MV-4-11 (cell line): Measurements from ENCODE around the gene CASP1.
A peak's percentile ranks its signal among the peaks of the same experiment; 100 is the strongest.
"Not testable (repeated sequence)": the region's sequence is repeated elsewhere in the genome, so short reads cannot be mapped to it uniquely, and the experiment has no call there.

ENCODE experiments used
- DNase-seq: peaks from one replicate; lab custom pipeline; 2025; lab: John Stamatoyannopoulos, UW

CASP1 gene

DNA sequence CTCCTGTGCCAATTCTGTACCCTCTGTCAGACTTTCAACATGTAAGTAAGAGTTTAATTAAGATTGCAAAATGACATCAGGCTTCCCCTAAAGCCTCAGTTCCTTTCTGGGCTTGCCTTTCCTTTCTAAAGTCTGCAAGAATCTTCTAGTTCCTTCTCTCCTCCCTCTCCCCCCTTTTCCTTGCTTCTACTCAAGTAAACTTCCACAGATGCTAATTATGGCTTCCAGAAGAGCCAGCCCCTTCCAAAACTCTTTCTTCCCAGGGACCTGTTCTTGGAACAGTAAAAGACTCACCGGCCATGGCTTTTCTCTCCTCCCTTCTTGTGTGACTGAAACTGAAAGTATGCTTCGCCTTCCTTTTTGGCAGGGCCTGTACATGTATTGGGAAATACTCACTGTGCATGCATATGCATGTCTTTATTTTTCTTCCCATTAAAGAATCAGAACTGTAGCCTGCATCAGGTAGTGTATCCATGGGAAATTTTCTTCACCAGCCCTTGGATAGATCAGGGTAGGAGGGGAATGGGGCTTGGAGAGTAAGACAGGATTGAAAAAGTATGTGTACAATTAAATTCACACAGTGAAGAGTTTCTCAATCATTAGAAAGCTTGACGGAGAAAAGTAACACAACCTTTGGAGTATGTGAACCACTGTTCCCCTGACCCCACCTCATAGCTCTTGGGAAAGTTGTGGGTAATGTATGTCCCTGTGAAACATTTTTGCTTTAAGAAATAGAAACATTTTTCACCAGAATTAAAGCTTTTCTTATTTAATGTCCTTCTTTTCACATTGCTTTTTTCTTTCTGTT is at the start of gene CASP1:
Gene CASP1, minus strand, starts transcription at position 332 of the 808 bp plus-strand sequence. Its CDS starts 31 bp downstream, at position 301.
- DNase-seq: peak; percentile 81

DNA sequence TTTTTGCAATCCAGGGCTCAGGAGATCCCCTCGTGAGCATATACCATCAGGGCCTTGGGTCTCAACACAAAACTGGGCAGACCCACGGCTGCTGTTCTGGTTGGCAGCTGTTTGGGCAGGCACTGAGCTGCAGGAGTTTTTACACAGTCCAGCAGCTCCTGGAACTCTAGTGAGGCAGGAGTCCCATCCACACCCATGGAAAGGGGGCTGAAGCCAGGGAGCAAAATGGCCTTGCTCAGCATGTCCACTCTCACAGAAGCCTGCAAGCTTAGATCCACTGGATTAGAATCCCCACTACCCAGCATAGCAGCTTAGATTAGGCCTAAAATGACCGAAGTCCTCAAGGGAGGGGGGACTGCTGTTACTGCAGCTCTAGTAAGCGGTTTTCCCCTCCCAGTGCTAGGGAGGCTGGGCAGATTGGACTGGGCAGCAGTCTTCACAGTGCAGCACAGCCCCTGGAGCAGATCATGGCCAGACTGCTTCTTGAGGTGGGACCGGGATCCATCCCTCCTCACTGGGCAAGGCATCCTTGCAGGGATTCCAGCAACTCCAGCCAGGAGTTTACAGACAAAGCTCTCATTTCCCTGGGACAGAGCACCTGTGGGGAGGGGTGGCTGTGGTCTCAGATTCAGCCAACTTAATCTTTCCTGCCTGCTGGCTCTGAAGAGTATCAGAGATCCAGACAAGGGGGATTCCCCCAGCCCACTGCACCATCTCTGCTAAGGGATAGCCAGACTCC is 46.6 kb upstream of the CASP1 start:
- DNase-seq: no peak

DNA sequence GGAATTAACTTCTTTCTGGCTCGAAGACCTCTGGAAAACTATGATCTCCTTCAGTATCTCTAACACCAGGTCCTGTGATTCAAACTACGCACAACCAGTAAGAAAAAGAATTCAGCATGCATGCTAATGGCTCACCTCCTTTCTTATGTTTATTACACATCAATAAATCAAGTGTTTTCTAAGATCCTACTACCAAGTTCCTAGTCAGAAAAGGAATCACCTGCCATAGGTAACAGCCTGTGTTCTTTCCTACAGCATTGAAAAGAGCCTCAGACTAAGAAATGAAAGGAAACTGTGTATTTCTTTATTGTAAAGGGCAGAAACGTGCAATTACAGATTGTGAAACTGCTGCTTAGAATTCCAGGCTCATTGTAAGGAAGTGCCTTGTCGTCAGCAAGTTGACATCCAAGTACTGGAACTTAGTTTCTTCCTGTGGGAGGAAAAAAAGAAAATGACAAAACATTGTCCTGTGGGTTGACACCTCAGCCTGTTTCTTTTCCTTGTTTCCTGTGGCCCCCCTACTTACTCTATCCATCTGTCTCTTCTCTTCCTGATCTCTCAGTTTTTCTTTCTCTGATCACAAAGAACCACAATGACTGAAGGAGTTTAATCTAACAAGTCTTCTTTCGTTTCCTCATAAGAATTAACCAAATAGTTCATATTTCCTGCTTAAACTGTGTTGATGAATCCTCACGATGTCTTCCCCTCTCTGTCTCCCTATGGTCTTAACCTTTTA is 45.4 kb upstream of the CASP1 start:
- peak; percentile 56 for DNase-seq

DNA sequence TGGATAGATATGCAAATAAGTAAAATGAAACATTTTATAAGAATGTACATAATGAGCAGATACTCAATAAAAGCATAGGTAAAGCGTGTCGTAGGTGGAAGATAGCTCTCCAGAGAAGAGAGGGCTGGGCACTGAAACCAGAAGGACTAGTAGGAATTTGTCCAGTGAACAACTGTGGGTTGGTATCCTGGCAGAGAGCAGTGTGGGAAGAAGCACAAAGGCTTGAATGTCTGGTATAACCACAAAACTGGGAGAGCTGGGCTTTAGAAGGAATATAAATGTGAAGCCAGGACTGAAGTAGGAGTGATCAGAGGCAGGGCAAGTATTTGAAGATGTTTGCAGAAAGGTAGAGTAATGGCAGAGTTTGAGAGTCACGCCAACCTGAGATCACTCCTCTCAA is 43.3 kb upstream of the CASP1 start:
- no peak for DNase-seq

DNA sequence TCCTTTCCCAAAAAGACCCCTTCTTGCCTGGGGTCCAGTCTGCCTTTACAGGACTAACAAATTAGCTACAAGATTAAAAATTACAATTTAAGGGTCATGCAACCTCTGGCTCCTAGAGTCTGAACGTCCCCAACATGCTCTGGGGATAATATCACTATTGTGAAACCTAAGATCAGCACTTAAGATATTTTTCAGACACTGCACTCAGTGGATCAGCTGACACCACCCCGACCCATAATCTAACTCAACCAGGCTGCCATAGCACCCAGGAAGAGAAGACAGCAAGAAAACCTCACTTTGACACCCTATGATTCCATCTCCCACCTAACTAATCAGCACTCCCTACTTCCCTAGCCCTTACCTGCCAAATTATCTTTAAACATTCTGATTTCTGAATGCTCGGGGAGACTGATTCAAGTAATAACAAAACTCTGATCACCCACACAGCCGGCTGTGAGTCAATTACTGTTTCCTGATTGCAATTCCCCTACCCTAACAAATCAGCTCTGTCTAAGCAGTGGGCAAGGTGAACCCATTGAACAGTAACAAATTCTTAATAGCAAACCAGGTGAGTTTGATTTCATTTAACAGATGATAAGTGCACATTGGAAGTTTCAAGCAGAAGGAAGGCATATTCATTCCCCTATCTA is 42.3 kb upstream of the CASP1 start:
- DNase-seq: not testable (repeated sequence)

DNA sequence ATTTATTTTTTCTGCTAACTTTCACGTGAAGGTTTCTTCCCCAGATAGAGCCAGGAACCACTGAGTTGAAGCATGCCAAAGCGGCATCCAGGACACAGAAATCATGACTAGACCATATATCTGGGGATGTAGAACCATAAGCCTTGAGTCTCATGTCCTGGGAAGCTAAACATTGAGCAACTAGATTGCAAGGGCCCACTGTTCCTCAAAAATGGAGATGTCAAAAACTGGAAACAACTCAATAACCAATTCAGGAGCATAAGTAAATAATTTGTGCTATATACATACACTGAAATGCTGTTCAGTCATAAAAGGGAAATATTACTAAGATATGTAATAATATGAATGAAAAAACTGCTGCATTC is 39.2 kb upstream of the CASP1 start:
- DNase-seq: no peak

DNA sequence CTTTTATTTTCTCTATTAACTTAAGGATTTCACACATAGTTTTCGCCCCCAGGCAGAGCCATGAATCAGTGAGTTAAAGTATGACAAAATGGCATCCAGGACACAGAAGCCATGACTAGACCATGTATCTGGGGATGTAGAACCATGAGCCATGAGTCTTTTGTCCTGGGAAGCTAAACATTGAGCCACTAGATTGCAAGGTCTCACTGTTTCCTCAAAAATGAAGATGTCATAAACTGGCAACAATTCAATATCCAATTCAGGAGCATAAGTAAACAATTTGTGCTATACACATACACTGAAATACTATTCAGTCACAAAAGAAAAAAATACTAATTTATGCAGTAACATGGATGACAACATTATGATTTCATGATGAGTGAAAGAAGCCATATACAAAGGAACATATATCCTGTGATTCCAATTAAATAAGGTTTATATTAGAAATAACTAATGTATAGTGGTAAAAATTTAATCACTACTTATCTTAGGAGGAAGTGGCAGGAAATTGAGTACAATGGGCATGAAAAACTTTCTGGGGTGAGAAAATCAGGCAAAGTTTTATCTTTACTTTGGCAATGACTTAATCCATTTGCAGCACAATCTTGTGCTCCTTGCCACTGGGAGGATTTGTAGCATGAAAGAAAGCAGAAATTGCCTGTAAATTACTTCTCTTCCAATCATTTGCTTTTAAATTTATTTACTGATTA is 38.7 kb upstream of the CASP1 start:
- no peak for DNase-seq

DNA sequence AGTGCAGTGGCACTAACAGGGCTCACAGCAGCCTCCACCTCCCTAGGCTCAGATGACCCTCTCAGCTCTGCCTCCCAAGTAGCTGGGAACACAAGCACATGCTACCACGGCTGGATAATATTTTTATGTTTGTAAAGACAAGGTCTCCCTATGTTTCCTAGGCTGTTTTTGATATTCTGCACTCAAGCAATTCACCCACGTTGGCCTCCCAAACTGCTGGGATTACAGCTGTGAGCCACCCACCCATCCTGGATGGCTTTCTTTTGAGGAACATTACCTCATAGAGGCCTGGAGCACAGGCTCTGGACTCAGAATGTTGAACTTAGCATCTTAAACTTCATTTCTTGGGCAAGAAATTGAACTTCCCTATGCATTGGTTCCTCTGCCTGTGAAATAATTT is 37.1 kb upstream of the CASP1 start:
- DNase-seq: not testable (repeated sequence)

DNA sequence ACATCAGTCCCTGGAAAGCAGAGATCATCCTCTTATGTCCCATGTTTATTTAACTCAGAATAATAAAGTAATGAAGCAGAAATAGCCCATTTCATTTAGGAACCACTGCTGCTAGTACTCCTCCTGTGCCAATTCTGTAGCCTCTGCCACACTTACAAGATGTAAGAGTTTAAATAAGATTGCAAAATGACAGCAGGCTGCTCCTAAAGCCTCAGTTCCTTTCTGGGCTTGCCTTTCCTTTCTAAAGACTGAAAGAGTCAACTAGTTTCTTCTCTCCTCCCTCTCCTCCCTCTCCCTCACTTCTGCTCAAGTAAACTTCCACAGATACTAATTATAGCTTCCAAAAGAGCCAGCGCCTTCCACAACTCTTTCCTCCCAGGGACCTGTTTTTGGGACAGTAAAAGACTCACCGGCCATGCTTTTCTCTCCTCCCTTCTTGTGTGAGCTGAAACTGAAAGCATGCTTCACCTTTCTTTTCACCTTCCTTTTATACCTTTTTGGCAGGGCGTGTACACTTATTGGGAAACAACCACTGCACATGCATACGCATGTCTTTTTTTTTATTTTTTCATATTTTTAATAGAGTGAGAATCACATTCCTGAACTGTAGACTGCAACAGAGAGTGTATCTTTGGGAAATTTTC is 36.3 kb upstream of the CASP1 start:
- peak; percentile 44 for DNase-seq

DNA sequence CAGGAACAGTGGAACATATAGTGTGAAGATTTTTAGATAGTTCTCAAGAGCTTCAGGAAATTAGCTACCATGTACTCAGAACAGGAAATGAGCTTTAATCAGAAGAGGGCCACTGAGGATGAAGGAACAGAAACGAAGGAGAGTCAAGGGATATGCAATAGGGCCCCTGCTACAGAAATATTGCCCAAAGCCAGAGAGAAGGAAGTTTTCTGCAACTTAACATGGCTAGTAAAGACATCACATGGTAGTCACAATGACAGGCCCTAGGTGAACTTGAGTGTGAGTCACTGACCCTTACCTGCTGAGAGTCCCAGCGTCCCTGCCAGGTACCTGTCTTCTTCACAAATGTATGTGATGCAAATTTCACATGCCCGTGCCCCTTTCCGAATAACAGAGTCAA is 35.4 kb upstream of the CASP1 start:
- peak; percentile 36 for DNase-seq

DNA sequence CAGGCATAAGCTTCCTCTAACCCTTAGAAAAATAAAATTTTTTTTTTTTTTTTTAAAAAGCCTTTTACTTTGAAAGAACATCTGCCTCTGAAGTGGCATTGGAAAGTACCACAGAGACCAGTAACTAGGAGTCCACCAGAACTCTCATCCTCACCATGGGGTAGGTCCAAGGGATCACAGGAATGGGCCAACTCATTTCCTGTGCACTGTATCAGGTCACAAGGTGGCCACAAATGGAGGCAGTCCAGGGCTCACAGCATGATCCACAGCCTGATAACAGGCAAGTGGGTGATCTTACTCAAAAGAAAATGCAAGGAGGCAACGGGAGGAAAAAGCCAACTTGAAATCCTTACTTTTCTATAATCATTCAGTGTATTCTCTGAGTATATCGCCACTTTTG is 34.8 kb upstream of the CASP1 start:
- DNase-seq: not testable (repeated sequence)

DNA sequence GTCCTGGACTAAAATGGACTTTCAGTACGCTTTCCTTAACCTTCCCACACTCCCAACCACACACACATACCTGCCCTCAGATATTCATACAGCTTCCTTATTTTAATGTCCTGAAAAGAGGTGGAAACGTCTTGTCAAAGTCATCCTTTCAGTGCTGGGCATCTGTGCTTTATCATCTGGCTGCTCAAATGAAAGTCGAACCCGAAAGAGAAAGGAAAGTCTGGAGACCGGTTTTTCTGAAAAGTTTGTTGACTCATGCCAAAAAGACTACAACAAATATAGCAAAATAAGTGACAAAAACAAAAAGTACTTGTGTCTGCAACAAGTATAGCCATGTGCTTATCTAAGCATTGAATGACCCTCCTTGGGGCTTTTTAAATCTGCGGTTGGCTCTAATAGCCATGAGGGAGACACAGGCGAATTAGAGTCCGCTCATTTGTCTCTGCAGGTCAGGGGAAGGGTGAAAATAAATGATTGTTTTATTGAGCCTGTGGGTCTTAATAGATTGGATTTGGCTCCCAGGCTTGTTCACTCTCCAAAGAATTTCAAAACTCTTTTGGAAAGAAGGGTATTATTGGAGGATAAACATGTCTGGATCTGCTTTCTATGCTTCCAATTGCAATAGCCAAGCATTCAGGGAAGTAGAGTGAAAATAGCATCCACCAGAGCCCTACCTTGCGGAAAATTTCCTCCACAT is 28.4 kb upstream of the CASP1 start:
- not testable (repeated sequence) for DNase-seq

DNA sequence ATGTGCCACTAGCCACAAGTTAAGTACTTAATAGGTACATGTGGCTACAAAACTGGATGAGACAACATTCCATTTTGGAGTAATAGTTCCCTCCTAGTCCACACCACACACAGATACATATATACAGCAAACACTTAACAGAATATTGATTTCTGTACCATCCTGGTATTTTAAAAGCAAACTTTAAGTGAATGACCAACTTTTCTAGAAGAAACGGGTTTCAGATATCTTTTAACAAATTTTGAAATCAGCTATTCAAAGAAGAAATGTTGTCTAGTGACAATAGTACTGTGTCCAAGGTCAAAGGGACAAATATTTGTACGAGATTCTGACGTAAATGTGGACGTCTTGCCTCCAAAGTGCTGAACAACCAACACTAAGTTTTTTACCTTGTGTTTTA is 22.5 kb upstream of the CASP1 start:
- no peak for DNase-seq

DNA sequence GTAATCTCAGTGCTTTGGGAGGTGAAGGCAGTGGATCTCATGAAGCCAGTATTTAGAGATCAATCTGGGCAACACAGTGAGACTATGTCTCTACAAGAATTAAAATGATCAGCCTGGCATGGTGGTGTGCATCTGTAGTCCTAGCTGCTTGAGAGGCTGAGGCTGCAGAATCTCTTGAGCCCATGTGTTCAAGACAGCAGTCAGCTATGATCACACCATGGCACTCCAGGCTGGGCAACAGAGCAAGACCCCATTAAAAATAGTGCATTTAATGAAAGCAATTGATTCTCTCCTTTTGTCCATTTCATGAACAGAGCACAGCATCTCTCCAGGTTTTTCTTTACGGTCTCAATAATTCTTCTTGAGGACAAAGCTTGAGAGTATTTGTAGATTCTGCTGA is 21.5 kb upstream of the CASP1 start:
- no peak for DNase-seq

DNA sequence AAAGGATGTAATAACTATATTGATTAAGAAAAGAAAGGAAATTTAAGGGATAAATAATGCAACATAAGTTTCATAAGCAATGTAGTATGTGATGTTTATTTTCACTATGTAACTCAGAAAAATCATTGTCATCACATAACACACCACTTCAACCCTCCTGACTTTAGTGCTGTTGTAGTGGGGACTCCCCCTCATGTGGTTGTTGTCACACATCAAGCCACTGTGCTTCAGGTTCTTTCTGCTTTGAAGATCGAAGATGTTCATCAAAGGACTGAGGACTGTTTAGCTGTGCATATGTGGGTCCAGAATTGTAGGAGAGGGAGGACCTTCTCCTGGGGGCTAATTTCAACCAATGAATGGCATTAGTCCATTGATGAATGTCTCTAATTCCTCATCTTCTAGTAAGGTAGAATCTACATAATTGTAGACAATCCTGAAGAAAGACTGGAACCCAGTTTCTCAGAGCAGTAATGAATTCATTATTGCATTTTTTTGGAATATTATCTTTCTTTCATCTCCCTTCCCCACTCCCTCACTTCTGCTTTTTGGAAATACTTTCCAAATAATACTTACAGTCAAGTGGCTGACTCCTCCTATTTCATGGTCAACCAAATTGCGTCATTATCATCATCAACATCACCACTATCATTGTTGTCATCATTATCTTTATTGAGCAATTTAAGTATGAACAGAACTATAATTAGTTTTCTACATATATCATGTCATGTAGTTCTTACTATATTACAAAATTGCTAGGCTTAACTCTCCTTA is 20.0 kb upstream of the CASP1 start:
- peak; percentile 78 for DNase-seq

DNA sequence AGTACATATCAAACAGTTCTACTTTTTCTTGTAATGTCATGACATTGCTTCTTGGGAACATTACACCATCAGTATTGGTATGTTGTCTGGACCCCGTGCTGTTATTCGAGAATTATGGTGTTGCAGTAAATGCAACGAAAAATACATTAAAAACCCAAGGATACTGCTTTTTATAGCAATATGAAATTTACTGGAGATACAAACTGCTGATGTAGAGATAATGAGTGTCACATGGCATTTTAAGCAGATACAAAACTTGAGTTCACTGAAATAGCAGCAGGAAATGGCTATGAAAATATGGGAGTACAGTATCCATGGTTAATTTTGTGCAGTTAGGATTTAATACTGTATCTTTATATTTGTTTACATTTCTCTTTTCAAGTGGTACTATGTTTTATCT is 17.5 kb upstream of the CASP1 start:
- no peak for DNase-seq

DNA sequence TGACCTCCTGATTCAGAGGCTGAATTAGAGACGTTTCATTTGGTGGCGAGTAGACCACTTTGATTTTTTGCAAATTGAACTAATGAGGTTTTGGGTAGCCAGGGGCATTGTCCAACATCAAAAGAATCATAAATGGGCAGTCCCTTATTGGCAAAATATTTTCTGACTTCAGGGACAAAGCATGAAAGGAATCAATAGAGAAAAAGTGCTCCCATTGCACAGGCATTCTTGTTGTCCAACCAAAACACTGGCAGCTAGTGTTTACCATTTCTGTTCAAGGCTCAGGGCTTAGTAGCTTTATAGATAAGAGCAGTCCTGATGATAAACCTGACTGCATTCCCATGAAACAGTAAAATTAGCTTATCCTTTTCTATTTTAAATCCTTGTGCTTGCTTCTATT is 16.6 kb upstream of the CASP1 start:
- DNase-seq: no peak

DNA sequence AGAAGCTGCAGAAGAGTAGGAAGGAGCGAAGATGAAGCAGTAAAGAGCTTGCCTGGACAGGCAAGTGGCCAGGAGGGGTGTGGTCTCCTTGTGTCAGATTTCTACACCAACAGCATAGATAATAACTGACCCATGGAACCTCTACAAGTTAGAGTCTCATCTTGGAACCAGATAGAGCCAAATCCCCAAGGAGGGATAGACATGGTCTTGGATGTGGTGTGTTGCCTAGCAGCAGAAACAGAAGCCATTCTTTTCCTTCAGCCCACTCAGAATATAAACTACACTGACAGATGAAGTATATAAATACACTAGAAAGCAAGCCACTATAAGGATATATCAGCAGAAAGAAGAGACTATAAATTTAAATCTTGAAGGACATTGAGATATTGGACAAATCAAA is 14.5 kb upstream of the CASP1 start:
- no peak for DNase-seq

DNA sequence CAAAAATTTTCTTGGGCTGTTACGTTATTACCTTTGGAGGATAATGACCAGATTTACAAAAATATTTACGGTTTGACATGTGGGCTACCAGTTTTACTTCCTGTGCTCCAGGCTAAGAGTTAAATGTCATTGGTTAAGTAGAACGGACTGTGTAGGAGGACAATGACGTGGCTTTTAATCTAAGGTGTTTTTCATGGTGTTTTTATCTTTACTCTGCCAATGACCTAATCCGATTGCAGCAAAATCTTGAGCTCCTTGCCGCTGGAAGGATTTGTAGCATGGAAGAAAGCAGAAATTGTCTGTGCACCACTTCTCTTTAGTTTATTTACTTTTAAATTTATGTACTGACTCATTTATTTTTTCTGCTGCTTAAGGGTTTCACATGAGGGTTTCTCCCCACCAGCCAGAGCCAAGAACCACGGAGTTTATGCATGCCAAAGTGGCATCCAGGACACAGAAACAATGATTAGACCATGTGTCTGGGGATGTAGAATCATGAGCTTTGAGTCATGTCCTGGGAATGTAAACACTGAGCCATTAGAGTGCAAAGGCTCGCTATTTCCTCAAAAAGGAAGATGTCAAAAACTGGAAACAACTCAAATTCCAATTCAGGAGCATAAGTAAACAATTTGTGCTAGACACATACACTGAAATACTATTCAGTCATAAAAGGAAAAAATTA is 12.1 kb upstream of the CASP1 start:
- peak; percentile 5 for DNase-seq
